ENCODE results near the gene H6PD. TPM values are rescaled to one million over a fixed set of nuclear protein-coding genes. Genes with fewer than 3 reads are reported as not detected.

H6PD gene
- total RNA-seq, 1 donor from 2014 or later, result 28.9 TPM

- DNase-seq (ENCODE audit: low spot score), result no peak
- intact Hi-C loops (cut with DNase I), result no loop called here
Observed at GRCh38 chr1:9307303-9307702, 72.7 kb downstream of the H6PD start.

- intact Hi-C loops (cut with DNase I), result no loop called here
- no peak for DNase-seq (ENCODE audit: low spot score)
Observed at GRCh38 chr1:9308236-9308785, 73.7 kb downstream of the H6PD start.

- intact Hi-C loops (cut with DNase I), result no loop called here
- no peak for DNase-seq (ENCODE audit: low spot score)
Observed at GRCh38 chr1:9309080-9309479, 74.5 kb downstream of the H6PD start.

GRCh38 chr1:9309991-9310390 lies 75.4 kb downstream of the H6PD start:
- DNase-seq (ENCODE audit: low spot score), result no peak
- intact Hi-C loops (cut with DNase I), result no loop called here

- DNase-seq (ENCODE audit: low spot score), result no peak
- intact Hi-C loops (cut with DNase I), result no loop called here
Observed at GRCh38 chr1:9311029-9311428, 76.5 kb downstream of the H6PD start.

GRCh38 chr1:9311479-9311878 lies 76.9 kb downstream of the H6PD start:
- no peak for DNase-seq (ENCODE audit: low spot score)
- intact Hi-C loops (cut with DNase I), result no loop called here

- no peak for DNase-seq (ENCODE audit: low spot score)
- intact Hi-C loops (cut with DNase I), result no loop called here
Observed at GRCh38 chr1:9312168-9312720, 77.7 kb downstream of the H6PD start.

- intact Hi-C loops (cut with DNase I), result no loop called here
- DNase-seq (ENCODE audit: low spot score), result no peak
Observed at GRCh38 chr1:9313576-9313975, 79.0 kb downstream of the H6PD start.

GRCh38 chr1:9314111-9314510 lies 79.5 kb downstream of the H6PD start:
- DNase-seq (ENCODE audit: low spot score), result no peak
- intact Hi-C loops (cut with DNase I), result no loop called here

- intact Hi-C loops (cut with DNase I), result no loop called here
- DNase-seq (ENCODE audit: low spot score), result no peak
Observed at GRCh38 chr1:9314711-9315379, 80.3 kb downstream of the H6PD start.

- intact Hi-C loops (cut with DNase I), result no loop called here
- no peak for DNase-seq (ENCODE audit: low spot score)
Observed at GRCh38 chr1:9315411-9316079, 81.0 kb downstream of the H6PD start.

GRCh38 chr1:9316080-9316444 lies 81.5 kb downstream of the H6PD start:
- intact Hi-C loops (cut with DNase I), result no loop called here
- no peak for DNase-seq (ENCODE audit: low spot score)

GRCh38 chr1:9316512-9316911 lies 81.9 kb downstream of the H6PD start:
- intact Hi-C loops (cut with DNase I), result no loop called here
- DNase-seq (ENCODE audit: low spot score), result no peak

GRCh38 chr1:9317072-9317471 lies 82.5 kb downstream of the H6PD start:
- DNase-seq (ENCODE audit: low spot score), result no peak
- intact Hi-C loops (cut with DNase I), result no loop called here

- intact Hi-C loops (cut with DNase I), result no loop called here
- no peak for DNase-seq (ENCODE audit: low spot score)
Observed at GRCh38 chr1:9317591-9318417, 83.2 kb downstream of the H6PD start.

GRCh38 chr1:9319208-9319788 lies 84.7 kb downstream of the H6PD start:
- no peak for DNase-seq (ENCODE audit: low spot score)
- intact Hi-C loops (cut with DNase I), result no loop called here

GRCh38 chr1:9319789-9320519 lies 85.4 kb downstream of the H6PD start:
- no peak for DNase-seq (ENCODE audit: low spot score)
- intact Hi-C loops (cut with DNase I), result no loop called here

All from cardiac septum (tissue), 1 donor.